GM23248 (cell line): Measurements from ENCODE around the gene POLL. TPM values are rescaled to one million over a fixed set of nuclear protein-coding genes. Genes with fewer than 3 reads are reported as not detected.
"Not testable (repeated sequence)": the region's sequence is repeated elsewhere in the genome, so short reads cannot be mapped to it uniquely, and the experiment has no call there.

ENCODE experiments used
- DNase-seq: peaks from one replicate; pipeline ENCODE4 v3.0.0-alpha.2; 2015
- H2AFZ ChIP-seq: fragments of 200-600 bp; sonication (generic); 2 replicates; pipeline ENCODE4 v1.6.1; 2016; ENCODE audit warnings: antibody characterized with exemption
- H3F3A ChIP-seq: fragments of 200-600 bp; sonication (generic); 2 replicates; pipeline ENCODE4 v1.6.1; 2016; ENCODE audit warnings: mild to moderate bottlenecking, antibody characterized with exemption, mixed run types; ENCODE audit not compliant: insufficient read depth
- H3K27ac ChIP-seq: fragments of 200-600 bp; sonication (generic); 2 replicates; pipeline ENCODE4 v1.5.1; 2016; ENCODE audit warnings: mild to moderate bottlenecking
- H3K27me3 ChIP-seq: fragments of 200-600 bp; sonication (generic); replicated peaks from 2 replicates; pipeline ENCODE4 v1.6.1; 2016; ENCODE audit warnings: mild to moderate bottlenecking; ENCODE audit not compliant: insufficient read depth
- H3K36me3 ChIP-seq: fragments of 200-600 bp; sonication (generic); 2 replicates; pipeline ENCODE4 v1.6.1; 2016; ENCODE audit warnings: low read depth, mild to moderate bottlenecking
- H3K4me1 ChIP-seq: fragments of 200-600 bp; sonication (generic); 2 replicates; pipeline ENCODE4 v1.6.1; 2016; ENCODE audit warnings: mild to moderate bottlenecking; ENCODE audit not compliant: insufficient read depth
- H3K4me2 ChIP-seq: fragments of 200-600 bp; sonication (generic); one replicate; pipeline ENCODE4 v1.6.1; 2016; ENCODE audit warnings: mild to moderate bottlenecking; ENCODE audit not compliant: unreplicated experiment
- H3K4me3 ChIP-seq: fragments of 200-600 bp; sonication (generic); 2 replicates; pipeline ENCODE4 v1.5.1; 2016; ENCODE audit warnings: mild to moderate bottlenecking
- H3K79me2 ChIP-seq: fragments of 200-600 bp; sonication (generic); 2 replicates; pipeline ENCODE4 v1.6.1; 2016; ENCODE audit warnings: mild to moderate bottlenecking; ENCODE audit not compliant: insufficient read depth
- H3K9ac ChIP-seq: fragments of 200-600 bp; sonication (generic); 2 replicates; pipeline ENCODE4 v1.6.1; 2016; ENCODE audit warnings: mild to moderate bottlenecking
- H3K9me2 ChIP-seq: fragments of 200-600 bp; sonication (generic); 2 replicates; pipeline ENCODE4 v1.6.1; 2016; ENCODE audit warnings: mixed run types, mild to moderate bottlenecking, moderate library complexity; ENCODE audit not compliant: insufficient read depth
- H3K9me3 ChIP-seq: fragments of 200-600 bp; sonication (generic); one replicate; pipeline ENCODE4 v1.6.1; 2017; ENCODE audit warnings: low read depth
- H4K20me1 ChIP-seq: fragments of 200-600 bp; sonication (generic); 2 replicates; pipeline ENCODE4 v1.6.0; 2016; ENCODE audit not compliant: insufficient read depth
- EZH2 ChIP-seq: fragments of 200-600 bp; sonication (generic); IDR thresholded peaks from 2 replicates; pipeline ENCODE4 v1.6.1; 2018; ENCODE audit warnings: antibody characterized with exemption, mild to moderate bottlenecking; ENCODE audit not compliant: insufficient read depth, poor library complexity, severe bottlenecking
- EZH2phosphoT487 ChIP-seq: fragments of 200-600 bp; sonication (generic); IDR thresholded peaks from 2 replicates; pipeline ENCODE4 v1.6.1; 2018; ENCODE audit warnings: antibody characterized with exemption, moderate library complexity, mild to moderate bottlenecking, low read depth; ENCODE audit not compliant: insufficient read depth
- WGBS, 2 experiments: methylation state at CpG; one replicate each; pipeline ENCODE4 v1.1.6; 2015 to 2017; ENCODE audit warnings: low lambda C conversion rate in 2 of 2, low coverage in 1 of 2; ENCODE audit errors: missing lambda C conversion rate in 2 of 2; 5-methylcytosine and 5-hydroxymethylcytosine counted together
- in situ Hi-C: fragments of 300-500 bp; cut with MboI; formaldehyde crosslinking; loops from 2 replicates; pipeline ENCODE4 v1.15.0; 2020
- polyA plus RNA-seq: library from polyadenylated mRNA; unstranded; fragments of >200 nt; fragmentation: Nextera tagmentation; extraction: Ambion mirVana; gene quantifications from 2 replicates; pipeline ENCODE4 v1.2.1, GENCODE V29; 2016
- total RNA-seq: library from RNA; depleted of rRNA; stranded (reverse); fragments of >200 nt; shearing (Covaris generic); gene quantifications from 2 replicates; pipeline ENCODE4 v1.2.3, GENCODE V29; 2014; rRNA removed

POLL gene
- total RNA-seq (8.5 and 13.1 TPM in 2 replicates), polyA plus RNA-seq (11.5 and 12.1 TPM in 2 replicates)

GRCh38 chr10:101587725-101588653, at the start of gene POLL, which contains the start of gene DPCD:
TSS of gene POLL (minus strand) at chr10:101588257. CDS start at chr10:101587360, 897 bp downstream.
TSS of gene DPCD (plus strand) at chr10:101588321. CDS start at chr10:101588337, 16 bp downstream.
- Histone ChIP-seq H2AFZ (peak within 1 kb of the TSS; percentile 91), H3K4me2 (peak within 1 kb of the TSS; percentile 97), H3K36me3 (no peaks in the 10 kb centered on the region), H3K9me3 (no peaks in the 10 kb centered on the region), H3K4me1 (peaks cover 13% of the 10 kb centered on the region; the same call in 1 of the 2 replicates), H3K27me3 (no peaks in the 10 kb centered on the region), H3K9me2 (no peaks in the 10 kb centered on the region), H3K79me2 (peaks cover 49% of the 10 kb centered on the region), H3K9ac (peak within 1 kb of the TSS; percentile 78), H3K27ac (peak within 1 kb of the TSS; percentile 62), H4K20me1 (no peaks in the 10 kb centered on the region), H3F3A (0 out of 2 replicates have a peak, but pooled peaks cover 3% of the 10 kb centered on the region), H3K4me3 (peak within 1 kb of the TSS; percentile 93)
- WGBS, 2 experiments: 2% methylated on average over 42 to 49 of the region's 50 CpGs
- DNase-seq: peak; percentile 99
- in situ Hi-C loops: no loop called here
- TF ChIP-seq EZH2: no peak
- no peak for TF ChIP-seq EZH2phosphoT487

- H3K4me3 ChIP-seq, H2AFZ ChIP-seq, H3K27ac ChIP-seq, H3K9me3 ChIP-seq, H3K4me1 ChIP-seq, H3K4me2 ChIP-seq, H3K79me2 ChIP-seq, H3K27me3 ChIP-seq, H3K9ac ChIP-seq, H3F3A ChIP-seq, H3K9me2 ChIP-seq, DNase-seq, in situ Hi-C loops, H4K20me1 ChIP-seq, H3K36me3 ChIP-seq: not testable (repeated sequence)
- WGBS, 2 experiments: 76 to 84% methylated on average over 4 of the region's 4 CpGs
Measured at GRCh38 chr10:101633510-101633909, 45.5 kb upstream of the POLL start.

DNA sequence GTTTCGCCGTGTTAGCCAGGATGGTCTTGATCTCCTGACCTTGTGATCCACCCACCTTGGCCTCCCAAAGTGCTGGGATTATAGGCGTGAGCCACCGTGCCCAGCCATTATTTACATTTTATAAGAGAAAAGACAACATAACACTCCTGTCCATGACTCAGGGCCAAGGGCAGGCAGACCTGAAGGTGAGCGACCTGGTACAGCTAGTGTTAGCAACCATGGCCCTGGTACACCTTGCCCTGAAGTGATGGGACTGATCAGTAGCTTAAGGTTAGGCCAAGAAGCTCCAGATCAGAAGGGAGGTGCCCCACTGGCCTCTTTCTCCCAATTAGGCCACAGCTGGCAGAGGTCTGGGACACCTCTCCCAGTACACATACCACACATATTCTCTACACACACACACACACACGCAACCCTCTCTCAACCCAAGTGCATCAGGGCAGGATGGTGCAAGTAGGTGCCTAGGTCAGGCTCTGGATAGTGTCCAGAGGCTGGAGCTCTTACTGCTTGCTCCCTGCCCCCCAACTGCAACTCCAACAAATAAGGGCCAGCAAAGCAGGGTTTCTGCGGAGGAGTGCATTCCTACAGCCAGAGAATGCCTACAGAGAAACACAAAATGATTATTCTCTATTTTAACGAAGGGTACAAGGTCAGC, 43.9 kb upstream of the POLL start:
- Histone ChIP-seq H3K9me2 (no peaks in the 10 kb centered on the region), H3K4me2 (no peak overlapping the region), H3K9me3 (no peaks in the 10 kb centered on the region), H2AFZ (no peak overlapping the region), H3K4me1 (no peaks in the 10 kb centered on the region), H3K27me3 (no peaks in the 10 kb centered on the region), H3K27ac (no peak overlapping the region), H3K4me3 (no peak overlapping the region), H3K36me3 (no peaks in the 10 kb centered on the region), H3F3A (no peaks in the 10 kb centered on the region), H3K79me2 (no peaks in the 10 kb centered on the region), H3K9ac (no peak overlapping the region), H4K20me1 (no peaks in the 10 kb centered on the region)
- no peak for DNase-seq
- 94 to 99% methylated on average over 8 of the region's 8 CpGs for WGBS, 2 experiments
- in situ Hi-C loops: no loop called here
- no peak for TF ChIP-seq EZH2
- TF ChIP-seq EZH2phosphoT487: no peak

DNA sequence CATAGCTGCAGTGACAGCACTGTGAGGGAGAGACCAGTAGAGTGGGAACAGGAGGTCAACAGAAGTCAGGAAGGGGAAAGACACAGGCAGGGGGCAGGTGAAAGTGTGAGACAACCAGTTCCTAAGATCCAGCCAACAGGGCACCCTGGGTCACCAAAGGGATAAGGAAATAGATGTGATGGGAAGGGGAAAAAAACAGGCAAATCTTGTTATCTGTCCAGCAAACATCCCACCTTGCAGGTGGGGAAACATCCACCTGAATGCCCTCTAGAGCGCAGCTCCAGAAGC, 42.5 kb upstream of the POLL start:
- in situ Hi-C loops: no loop called here
- TF ChIP-seq EZH2 (no peak), EZH2phosphoT487 (no peak)
- Histone ChIP-seq H3K27ac (no peak overlapping the region), H2AFZ (no peak overlapping the region), H3K9me3 (no peaks in the 10 kb centered on the region), H3K27me3 (no peaks in the 10 kb centered on the region), H3K4me2 (no peak overlapping the region), H3K36me3 (no peaks in the 10 kb centered on the region), H4K20me1 (no peaks in the 10 kb centered on the region), H3K9me2 (no peaks in the 10 kb centered on the region), H3K9ac (no peak overlapping the region), H3F3A (no peaks in the 10 kb centered on the region), H3K79me2 (no peaks in the 10 kb centered on the region), H3K4me1 (no peaks in the 10 kb centered on the region), H3K4me3 (no peak overlapping the region)
- 95 to 100% methylated on average over 1 of the region's 1 CpG for WGBS, 2 experiments
- DNase-seq: no peak
